ENCODE data around the gene CHAT.

DNA sequence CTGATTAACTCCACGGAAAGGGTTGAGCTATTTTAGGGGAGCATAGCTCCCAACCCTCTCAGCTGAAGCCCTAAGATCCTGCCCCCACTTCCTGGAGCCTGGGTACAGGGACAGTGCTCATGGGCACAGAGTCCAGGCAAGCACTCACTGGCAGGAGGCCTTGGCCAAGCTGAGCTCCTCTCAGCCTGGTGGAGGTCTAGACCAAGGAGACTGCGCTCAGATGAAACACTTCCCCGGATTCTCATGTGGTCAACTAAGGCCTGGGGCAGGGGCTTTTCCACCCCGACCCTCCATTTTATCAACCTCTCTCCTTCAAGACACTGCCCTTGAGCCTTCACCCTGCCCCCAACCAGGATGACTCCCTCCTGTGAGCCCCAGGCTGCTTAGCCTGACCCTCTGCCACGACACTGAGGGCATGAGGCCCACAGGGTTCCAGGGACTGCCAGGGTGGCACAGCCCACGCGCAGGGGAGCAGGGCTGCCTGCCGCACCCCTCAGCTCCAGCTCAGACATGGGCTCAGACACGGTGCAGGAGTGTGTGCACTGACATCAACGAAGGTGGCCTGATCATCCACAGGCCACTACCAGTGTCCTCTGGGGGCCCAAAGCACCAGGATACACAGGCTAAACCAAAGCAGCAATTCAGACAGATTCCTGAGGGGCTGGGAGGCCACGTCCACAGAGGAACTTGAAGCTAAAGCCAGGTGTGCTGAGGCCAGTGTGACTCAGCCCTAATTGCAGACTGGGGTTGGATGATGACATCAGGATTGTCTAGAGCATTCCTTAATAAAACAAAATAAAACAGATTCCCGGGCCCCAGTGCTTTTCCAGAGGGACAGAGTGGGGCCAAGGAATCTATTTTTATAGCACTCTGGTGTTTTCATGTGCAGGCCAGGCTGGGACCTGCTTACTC, 18.8 kb downstream of the CHAT start:
- TF ChIP-seq, protein P1, sequence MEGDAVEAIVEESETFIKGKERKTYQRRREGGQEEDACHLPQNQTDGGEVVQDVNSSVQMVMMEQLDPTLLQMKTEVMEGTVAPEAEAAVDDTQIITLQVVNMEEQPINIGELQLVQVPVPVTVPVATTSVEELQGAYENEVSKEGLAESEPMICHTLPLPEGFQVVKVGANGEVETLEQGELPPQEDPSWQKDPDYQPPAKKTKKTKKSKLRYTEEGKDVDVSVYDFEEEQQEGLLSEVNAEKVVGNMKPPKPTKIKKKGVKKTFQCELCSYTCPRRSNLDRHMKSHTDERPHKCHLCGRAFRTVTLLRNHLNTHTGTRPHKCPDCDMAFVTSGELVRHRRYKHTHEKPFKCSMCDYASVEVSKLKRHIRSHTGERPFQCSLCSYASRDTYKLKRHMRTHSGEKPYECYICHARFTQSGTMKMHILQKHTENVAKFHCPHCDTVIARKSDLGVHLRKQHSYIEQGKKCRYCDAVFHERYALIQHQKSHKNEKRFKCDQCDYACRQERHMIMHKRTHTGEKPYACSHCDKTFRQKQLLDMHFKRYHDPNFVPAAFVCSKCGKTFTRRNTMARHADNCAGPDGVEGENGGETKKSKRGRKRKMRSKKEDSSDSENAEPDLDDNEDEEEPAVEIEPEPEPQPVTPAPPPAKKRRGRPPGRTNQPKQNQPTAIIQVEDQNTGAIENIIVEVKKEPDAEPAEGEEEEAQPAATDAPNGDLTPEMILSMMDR (IDR thresholded peaks at IDR 0.05 in 4 of 5, conservative IDR thresholded peaks at IDR 0.05 in 1 of 5) = no peak
- no peak for TF ChIP-seq POLR2A (IDR thresholded peaks at IDR 0.05)

Measured in gastrocnemius medialis (tissue), 4 donors.